ENCODE results near the gene OPCML. TPM values are rescaled to one million over a fixed set of nuclear protein-coding genes. Genes with fewer than 3 reads are reported as not detected.
A peak's percentile ranks its signal among the peaks of the same experiment; 100 is the strongest.

The OPCML gene
- total RNA-seq, 1 experiment from 2014 or later, result not detected

GRCh38 chr11:132576706-132577105, 955.6 kb downstream of the OPCML start:
- no TSS peak for BruUV-seq (replicated peaks)
- intact Hi-C loops (cut with micrococcal nuclease; ENCODE audit: unreplicated experiment), result no loop called here
- ChIA-PET CTCF (no interaction called here), POLR2A (no interaction called here)
- Histone ChIP-seq H3K4me3 (ENCODE audit: low read depth, low read length) (no peak overlapping the region), H3K36me3 (ENCODE audit: control insufficient read depth, insufficient read depth, low read length) (no peaks in the 10 kb centered on the region), H3K27me3 (replicated peaks; ENCODE audit: control insufficient read depth, insufficient read depth, low read length) (no peaks in the 10 kb centered on the region), H3K9me3 (peaks cover 9% of the 10 kb centered on the region; the same call in 1 of the 2 replicates), H3K4me1 (no peaks in the 10 kb centered on the region)
- TF ChIP-seq CTCF (IDR thresholded peaks at IDR 0.05; ENCODE audit: insufficient read depth in 1 of 2, low read depth in 1 of 2, low read length in 1 of 2, severe bottlenecking in 1 of 2, unreplicated experiment in 1 of 2), result no peak
- Mint-ChIP-seq H3K4me1 (ENCODE audit: low read depth, unreplicated experiment) (no peaks in the 10 kb centered on the region), H3K9me3 (ENCODE audit: unreplicated experiment) (peaks cover 47% of the 10 kb centered on the region), H3K36me3 (ENCODE audit: insufficient read depth, unreplicated experiment) (no peaks in the 10 kb centered on the region), H3K27me3 (ENCODE audit: insufficient read depth, unreplicated experiment) (peaks cover 2% of the 10 kb centered on the region), H3K27ac (ENCODE audit: unreplicated experiment) (no peak overlapping the region), H3K4me3 (ENCODE audit: unreplicated experiment) (no peak overlapping the region)
- peak in 1 of 2 experiments; percentile 64 for DNase-seq

- Mint-ChIP-seq H3K4me1 (ENCODE audit: low read depth, unreplicated experiment) (no peaks in the 10 kb centered on the region), H3K27me3 (ENCODE audit: insufficient read depth, unreplicated experiment) (no peaks in the 10 kb centered on the region), H3K9me3 (ENCODE audit: unreplicated experiment) (peaks cover 32% of the 10 kb centered on the region), H3K4me3 (ENCODE audit: unreplicated experiment) (no peak overlapping the region), H3K36me3 (ENCODE audit: insufficient read depth, unreplicated experiment) (no peaks in the 10 kb centered on the region), H3K27ac (ENCODE audit: unreplicated experiment) (no peak overlapping the region)
- no peaks in the 10 kb centered on the region for H3K4me1 ChIP-seq
- CTCF ChIA-PET, result no interaction called here
- H3K4me3 ChIP-seq (ENCODE audit: low read depth, low read length), result no peak overlapping the region
- no peak for TF ChIP-seq CTCF (IDR thresholded peaks at IDR 0.05; ENCODE audit: insufficient read depth in 1 of 2, low read depth in 1 of 2, low read length in 1 of 2, severe bottlenecking in 1 of 2, unreplicated experiment in 1 of 2)
- no peak for DNase-seq
- no TSS peak for BruUV-seq (replicated peaks)
- intact Hi-C loops (cut with micrococcal nuclease; ENCODE audit: unreplicated experiment), result no loop called here
- no peaks in the 10 kb centered on the region for H3K27me3 ChIP-seq (replicated peaks; ENCODE audit: control insufficient read depth, insufficient read depth, low read length)
- H3K36me3 ChIP-seq (ENCODE audit: control insufficient read depth, insufficient read depth, low read length), result no peaks in the 10 kb centered on the region
- H3K9me3 ChIP-seq, result 0 out of 2 replicates have a peak, but pooled peaks cover 6% of the 10 kb centered on the region
- POLR2A ChIA-PET, result no interaction called here
These were observed 968.0 kb downstream of the OPCML start for GRCh38 chr11:132564091-132564885.

GRCh38 chr11:132563050-132563449, 969.3 kb downstream of the OPCML start:
- ChIA-PET POLR2A (interaction anchor here (0.5 kb wide), 1 partner anchor 1950 kb away, joined by 5 read pairs; no protein-coding TSS in a partner anchor), CTCF (no interaction called here)
- peaks cover 28% of the 10 kb centered on the region for H3K9me3 Mint-ChIP-seq (ENCODE audit: unreplicated experiment)
- no peak overlapping the region for H3K4me3 Mint-ChIP-seq (ENCODE audit: unreplicated experiment)
- no peaks in the 10 kb centered on the region for H3K36me3 ChIP-seq (ENCODE audit: control insufficient read depth, insufficient read depth, low read length)
- no peaks in the 10 kb centered on the region for H3K36me3 Mint-ChIP-seq (ENCODE audit: insufficient read depth, unreplicated experiment)
- no peak overlapping the region for H3K4me3 ChIP-seq (ENCODE audit: low read depth, low read length)
- H3K9me3 ChIP-seq, result no peaks in the 10 kb centered on the region
- H3K27me3 ChIP-seq (replicated peaks; ENCODE audit: control insufficient read depth, insufficient read depth, low read length), result no peaks in the 10 kb centered on the region
- no peaks in the 10 kb centered on the region for H3K4me1 Mint-ChIP-seq (ENCODE audit: low read depth, unreplicated experiment)
- intact Hi-C loops (cut with micrococcal nuclease; ENCODE audit: unreplicated experiment), result no loop called here
- no TSS peak for BruUV-seq (replicated peaks)
- no peak for TF ChIP-seq CTCF (IDR thresholded peaks at IDR 0.05; ENCODE audit: insufficient read depth in 1 of 2, low read depth in 1 of 2, low read length in 1 of 2, severe bottlenecking in 1 of 2, unreplicated experiment in 1 of 2)
- H3K4me1 ChIP-seq, result no peaks in the 10 kb centered on the region
- no peak for DNase-seq
- no peak overlapping the region for H3K27ac Mint-ChIP-seq (ENCODE audit: unreplicated experiment)
- no peaks in the 10 kb centered on the region for H3K27me3 Mint-ChIP-seq (ENCODE audit: insufficient read depth, unreplicated experiment)
